ENCODE measurements around the gene FHOD3.

GRCh38 chr18:36676629-36677028 is 379.1 kb downstream of the FHOD3 start:
- TF ChIP-seq, protein P1, sequence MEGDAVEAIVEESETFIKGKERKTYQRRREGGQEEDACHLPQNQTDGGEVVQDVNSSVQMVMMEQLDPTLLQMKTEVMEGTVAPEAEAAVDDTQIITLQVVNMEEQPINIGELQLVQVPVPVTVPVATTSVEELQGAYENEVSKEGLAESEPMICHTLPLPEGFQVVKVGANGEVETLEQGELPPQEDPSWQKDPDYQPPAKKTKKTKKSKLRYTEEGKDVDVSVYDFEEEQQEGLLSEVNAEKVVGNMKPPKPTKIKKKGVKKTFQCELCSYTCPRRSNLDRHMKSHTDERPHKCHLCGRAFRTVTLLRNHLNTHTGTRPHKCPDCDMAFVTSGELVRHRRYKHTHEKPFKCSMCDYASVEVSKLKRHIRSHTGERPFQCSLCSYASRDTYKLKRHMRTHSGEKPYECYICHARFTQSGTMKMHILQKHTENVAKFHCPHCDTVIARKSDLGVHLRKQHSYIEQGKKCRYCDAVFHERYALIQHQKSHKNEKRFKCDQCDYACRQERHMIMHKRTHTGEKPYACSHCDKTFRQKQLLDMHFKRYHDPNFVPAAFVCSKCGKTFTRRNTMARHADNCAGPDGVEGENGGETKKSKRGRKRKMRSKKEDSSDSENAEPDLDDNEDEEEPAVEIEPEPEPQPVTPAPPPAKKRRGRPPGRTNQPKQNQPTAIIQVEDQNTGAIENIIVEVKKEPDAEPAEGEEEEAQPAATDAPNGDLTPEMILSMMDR (IDR thresholded peaks at IDR 0.05; ENCODE audit: low read length), result no peak
- TF ChIP-seq EZH2phosphoT487 (IDR thresholded peaks at IDR 0.05; ENCODE audit: low read length), result no peak
- TF ChIP-seq EZH2 (optimal IDR thresholded peaks at IDR 0.05; ENCODE audit: low read depth, low read length), result no peak

All from MM.1S (cell line).